ENCODE data around the gene TSPAN8. TPM values are rescaled to one million over a fixed set of nuclear protein-coding genes. Genes with fewer than 3 reads are reported as not detected.
A peak's percentile ranks its signal among the peaks of the same experiment; 100 is the strongest.
"Not testable (repeated sequence)": the region's sequence is repeated elsewhere in the genome, so short reads cannot be mapped to it uniquely, and the experiment has no call there.

TSPAN8 gene
- total RNA-seq, 4 donors from 2014 or later: 23.1 to 80.6 (median 39.9) TPM

GRCh38 chr12:71159878-71160277 is 2.1 kb upstream of the TSPAN8 start:
- H3K9me3 ChIP-seq: no peaks in the 10 kb centered on the region
- no peaks in the 10 kb centered on the region for H3K36me3 ChIP-seq
- H3K27me3 ChIP-seq: no peaks in the 10 kb centered on the region
- peaks cover 0 to 36% (median 7%) of the 10 kb centered on the region in 4 donors for H3K4me1 ChIP-seq
- no peak overlapping the region for H3K4me3 ChIP-seq
- H3K27ac ChIP-seq: peak overlapping the region in 3 of 4 donors; percentile 67 to 82 (median 73)
- TF ChIP-seq CTCF (IDR thresholded peaks at IDR 0.05) (no peak), EP300 (IDR thresholded peaks at IDR 0.05) (no peak), POLR2A (IDR thresholded peaks at IDR 0.05) (no peak)
- DNase-seq (ENCODE audit: low spot score in 2 of 2): no peak

GRCh38 chr12:71159264-71159663 is 1.5 kb upstream of the TSPAN8 start:
- H3K4me1 ChIP-seq: peaks cover 0 to 30% (median 5%) of the 10 kb centered on the region in 4 donors
- no peak for DNase-seq (ENCODE audit: low spot score in 2 of 2)
- H3K27me3 ChIP-seq: no peaks in the 10 kb centered on the region
- H3K27ac ChIP-seq: peak overlapping the region in 3 of 4 donors; percentile 67 to 82 (median 73)
- TF ChIP-seq POLR2A (IDR thresholded peaks at IDR 0.05) (no peak), EP300 (IDR thresholded peaks at IDR 0.05) (no peak), CTCF (IDR thresholded peaks at IDR 0.05) (no peak)
- H3K36me3 ChIP-seq: no peaks in the 10 kb centered on the region
- H3K4me3 ChIP-seq: no peak overlapping the region
- no peaks in the 10 kb centered on the region for H3K9me3 ChIP-seq

- H3K9me3 ChIP-seq: no peaks in the 10 kb centered on the region
- TF ChIP-seq POLR2A (IDR thresholded peaks at IDR 0.05) (no peak), CTCF (IDR thresholded peaks at IDR 0.05) (no peak), EP300 (IDR thresholded peaks at IDR 0.05) (no peak)
- H3K27ac ChIP-seq: peak overlapping the region; percentile 65 to 82 (median 70)
- H3K36me3 ChIP-seq: no peaks in the 10 kb centered on the region
- peaks cover 0 to 23% (median under 1%) of the 10 kb centered on the region in 4 donors for H3K4me1 ChIP-seq
- DNase-seq (ENCODE audit: low spot score in 2 of 2): no peak
- 17 to 28% methylated on average over 4 of the region's 4 CpGs for WGBS, 2 donors
- no peaks in the 10 kb centered on the region for H3K27me3 ChIP-seq
- H3K4me3 ChIP-seq: peak overlapping the region in 2 of 4 donors; percentile 38 to 44
These were observed 623 bp upstream of the TSPAN8 start for GRCh38 chr12:71158361-71158882.

GRCh38 chr12:71155225-71155624 is 2.6 kb downstream of the TSPAN8 start:
- peaks cover 0 to 15% (median 0%) of the 10 kb centered on the region in 4 donors for H3K4me1 ChIP-seq
- no peak for DNase-seq (ENCODE audit: low spot score in 2 of 2)
- WGBS, 2 donors: 56 to 63% methylated on average over 4 of the region's 4 CpGs
- no peak for TF ChIP-seq POLR2A (IDR thresholded peaks at IDR 0.05)
- TF ChIP-seq CTCF (IDR thresholded peaks at IDR 0.05): no peak
- no peak for TF ChIP-seq EP300 (IDR thresholded peaks at IDR 0.05)
- H3K4me3 ChIP-seq: no peak overlapping the region
- H3K27me3 ChIP-seq: no peaks in the 10 kb centered on the region
- H3K36me3 ChIP-seq: no peaks in the 10 kb centered on the region
- H3K9me3 ChIP-seq: no peaks in the 10 kb centered on the region
- peak overlapping the region in 3 of 4 donors; percentile 17 to 82 (median 69) for H3K27ac ChIP-seq

GRCh38 chr12:71152851-71153250 is 4.9 kb downstream of the TSPAN8 start:
- H3K36me3 ChIP-seq: no peaks in the 10 kb centered on the region
- H3K27me3 ChIP-seq: no peaks in the 10 kb centered on the region
- H3K4me3 ChIP-seq: peak overlapping the region in 1 of 4 donors; percentile 24
- H3K4me1 ChIP-seq: peaks cover 0 to 5% (median 0%) of the 10 kb centered on the region in 4 donors
- no peaks in the 10 kb centered on the region for H3K9me3 ChIP-seq
- WGBS, 2 donors: 49 to 64% methylated on average over 5 of the region's 5 CpGs
- peak overlapping the region in 2 of 4 donors; percentile 38 for H3K27ac ChIP-seq
- TF ChIP-seq POLR2A (IDR thresholded peaks at IDR 0.05) (no peak), EP300 (IDR thresholded peaks at IDR 0.05) (no peak), CTCF (IDR thresholded peaks at IDR 0.05) (no peak)
- DNase-seq (ENCODE audit: low spot score in 2 of 2): no peak

GRCh38 chr12:71150041-71150440 is 7.8 kb downstream of the TSPAN8 start:
- H3K27ac ChIP-seq; DNase-seq (ENCODE audit: low spot score in 2 of 2); H3K4me1 ChIP-seq; H3K4me3 ChIP-seq; H3K36me3 ChIP-seq; H3K27me3 ChIP-seq; H3K9me3 ChIP-seq: not testable (repeated sequence)
- WGBS, 2 donors: 90 to 91% methylated on average over 5 of the region's 5 CpGs
